Spleen (tissue), 11 donors: ENCODE measurements around the gene ATXN1. TPM values are rescaled to one million over a fixed set of nuclear protein-coding genes. Genes with fewer than 3 reads are reported as not detected.

Experiments used
- DNase-seq: peaks from one replicate; pipeline ENCODE4 v3.0.0-alpha.2; 2020
- H3K27ac ChIP-seq, 8 donors: fragments of 200-600 bp; sonication (generic) in 7 of 8; 1 replicate in 4 of 8; 2 replicates in 4 of 8; pipeline versions ENCODE4 v1.5.0 to v1.8.0; 2016 to 2021; ENCODE audit warnings: inconsistent platforms in 4 of 8, mild to moderate bottlenecking in 4 of 8, moderate library complexity in 1 of 8
- H3K27me3 ChIP-seq, 7 donors: fragments of 200-600 bp; sonication (generic) in 6 of 7; replicated peaks in 1 of 7; 1 replicate in 4 of 7; 2 replicates in 3 of 7; pipeline versions ENCODE4 v1.5.0 to v1.8.0; 2016 to 2021; ENCODE audit warnings: inconsistent platforms in 3 of 7, mild to moderate bottlenecking in 1 of 7
- H3K36me3 ChIP-seq, 6 donors: fragments of 200-600 bp; sonication (generic) in 5 of 6; 1 replicate in 4 of 6; 2 replicates in 2 of 6; pipeline versions ENCODE4 v1.5.0 to v1.8.0; 2016 to 2021; ENCODE audit warnings: inconsistent platforms in 2 of 6
- H3K4me1 ChIP-seq, 6 donors: fragments of 200-600 bp; sonication (generic) in 5 of 6; 1 replicate in 3 of 6; 2 replicates in 3 of 6; pipeline versions ENCODE4 v1.5.0 to v1.8.0; 2016 to 2021; ENCODE audit warnings: inconsistent platforms in 3 of 6
- H3K4me3 ChIP-seq, 8 donors: fragments of 200-600 bp; sonication (generic) in 7 of 8; 1 replicate in 4 of 8; 2 replicates in 4 of 8; pipeline versions ENCODE4 v1.5.0 to v1.8.0; 2016 to 2021; ENCODE audit warnings: inconsistent platforms in 4 of 8, mild to moderate bottlenecking in 4 of 8, moderate library complexity in 2 of 8
- H3K9me3 ChIP-seq, 8 donors: fragments of 200-600 bp; sonication (generic) in 7 of 8; 1 replicate in 4 of 8; 2 replicates in 4 of 8; pipeline versions ENCODE4 v1.5.0 to v1.8.0; 2016 to 2021; ENCODE audit warnings: inconsistent platforms in 4 of 8
- CTCF ChIP-seq, 11 experiments: fragments of 200-600 bp in 7 of 11; fragments of 450-650 bp in 4 of 11; sonication (generic) in 4 of 11; IDR thresholded peaks in 8 of 11; conservative IDR thresholded peaks in 3 of 11; 1 replicate in 7 of 11; 2 replicates in 4 of 11; pipeline versions ENCODE4 v1.4.0 to v1.8.0; 2016 to 2021; ENCODE audit warnings: antibody characterized with exemption in 11 of 11, inconsistent platforms in 4 of 11, mild to moderate bottlenecking in 1 of 11
- POLR2A ChIP-seq, 3 donors: fragments of 450-650 bp; IDR thresholded peaks; one replicate each; pipeline ENCODE4 v1.5.1; 2017; ENCODE audit warnings: antibody characterized with exemption in 3 of 3, mild to moderate bottlenecking in 1 of 3
- POLR2AphosphoS5 ChIP-seq, 3 donors: sonication (generic); formaldehyde crosslinking; IDR thresholded peaks; one replicate each; pipeline ENCODE4 v1.5.1; 2017; ENCODE audit warnings: antibody characterized with exemption in 3 of 3
- WGBS, 5 donors: extraction: QIAGEN DNeasy Blood & Tissue Kit in 3 of 5; methylation state at CpG; one replicate each; pipeline versions ENCODE4 v1.1.5 to v1.1.7; 2013 to 2018; 5-methylcytosine and 5-hydroxymethylcytosine counted together
- intact Hi-C: fragments of 100-400 bp; cut with DNase I; formaldehyde crosslinking; loops from one replicate; pipeline ENCODE4 v1.15.0; 2023; ENCODE audit warnings: low total_unique reads
- polyA plus RNA-seq, 3 donors: library from polyadenylated mRNA; stranded (reverse); fragments of 200-250 nt; gene quantifications; one replicate each; pipeline ENCODE4 v1.2.1, GENCODE V29; 2013
- total RNA-seq, 7 donors: library from RNA; depleted of rRNA in 3 of 7; stranded (reverse); fragments of >200 nt in 3 of 7; fragmentation: NEBNext Ultra II Directional in 4 of 7; extraction: Animal tissue kit (Norgen Biotek cat#: 25700) in 4 of 7; gene quantifications; one replicate each; pipeline versions ENCODE4 v1.1.0 to v1.2.1, GENCODE V29; 2016 to 2021
- donor health status: healthy with polysubstance abuse.
- donor health status: DM: no; HTN: no; CAD: no; lungs with moderate emphysema.
- donor health status: DM: no; HTN: no; CAD: no.
- donor health status: Bipolar disorder and iron deficiency.
- donor health status: healthy.
- donor health status: DM: no; HTN: no; CAD: no.
- donor health status: DM: yes; HTN: yes; CAD: no.

Gene ATXN1
- total and polyA plus RNA-seq, 10 donors, result 3.5 to 123 (median 73.9) TPM

- no peak for DNase-seq
- WGBS, 5 donors, result 79 to 89% (median 87%) methylated on average over 4 of the region's 4 CpGs
- Histone ChIP-seq H3K36me3 (peaks cover 0 to 10% (median 0%) of the 10 kb centered on the region in 6 donors), H3K27ac (no peak overlapping the region), H3K4me1 (peaks cover 15 to 49% (median 33%) of the 10 kb centered on the region in 6 donors), H3K27me3 (no peaks in the 10 kb centered on the region), H3K4me3 (no peak overlapping the region), H3K9me3 (no peaks in the 10 kb centered on the region)
- intact Hi-C loops, result no loop called here
- TF ChIP-seq POLR2AphosphoS5 (IDR thresholded peaks at IDR 0.05) (no peak), POLR2A (IDR thresholded peaks at IDR 0.05) (no peak), CTCF (IDR thresholded peaks at IDR 0.05 in 8 of 11, conservative IDR thresholded peaks at IDR 0.05 in 3 of 11) (no peak)
These were observed 93.8 kb downstream of the ATXN1 start for GRCh38 chr6:16667509-16667908.

GRCh38 chr6:16665992-16666391 is 95.3 kb downstream of the ATXN1 start:
- TF ChIP-seq POLR2AphosphoS5 (IDR thresholded peaks at IDR 0.05) (no peak), CTCF (IDR thresholded peaks at IDR 0.05 in 8 of 11, conservative IDR thresholded peaks at IDR 0.05 in 3 of 11) (no peak), POLR2A (IDR thresholded peaks at IDR 0.05) (no peak)
- peaks cover 0 to 15% (median 0%) of the 10 kb centered on the region in 6 donors for H3K36me3 ChIP-seq
- no peak overlapping the region for H3K27ac ChIP-seq
- no peaks in the 10 kb centered on the region for H3K27me3 ChIP-seq
- 94 to 98% (median 95%) methylated on average over 2 of the region's 2 CpGs for WGBS, 5 donors
- H3K4me3 ChIP-seq, result no peak overlapping the region
- intact Hi-C loops, result no loop called here
- DNase-seq, result no peak
- H3K9me3 ChIP-seq, result peaks cover 0 to 13% (median 12%) of the 10 kb centered on the region in 8 donors
- H3K4me1 ChIP-seq, result peaks cover 11 to 34% (median 26%) of the 10 kb centered on the region in 6 donors

GRCh38 chr6:16665182-16665581 is 96.1 kb downstream of the ATXN1 start:
- TF ChIP-seq CTCF (IDR thresholded peaks at IDR 0.05 in 8 of 11, conservative IDR thresholded peaks at IDR 0.05 in 3 of 11) (no peak), POLR2AphosphoS5 (IDR thresholded peaks at IDR 0.05) (no peak), POLR2A (IDR thresholded peaks at IDR 0.05) (no peak)
- no peak for DNase-seq
- Histone ChIP-seq H3K9me3 (peaks cover 0 to 13% (median 12%) of the 10 kb centered on the region in 8 donors), H3K27ac (no peak overlapping the region), H3K4me1 (peaks cover 4 to 33% (median 21%) of the 10 kb centered on the region in 6 donors), H3K27me3 (no peaks in the 10 kb centered on the region), H3K36me3 (peaks cover 0 to 15% (median 0%) of the 10 kb centered on the region in 6 donors), H3K4me3 (no peak overlapping the region)
- intact Hi-C loops, result no loop called here
- 72 to 92% (median 89%) methylated on average over 1 of the region's 1 CpG for WGBS, 5 donors

- intact Hi-C loops, result no loop called here
- TF ChIP-seq POLR2AphosphoS5 (IDR thresholded peaks at IDR 0.05) (no peak), CTCF (IDR thresholded peaks at IDR 0.05 in 8 of 11, conservative IDR thresholded peaks at IDR 0.05 in 3 of 11) (no peak), POLR2A (IDR thresholded peaks at IDR 0.05) (no peak)
- peaks cover 0 to 15% (median 0%) of the 10 kb centered on the region in 6 donors for H3K36me3 ChIP-seq
- no peaks in the 10 kb centered on the region for H3K27me3 ChIP-seq
- H3K4me1 ChIP-seq, result peaks cover 5 to 33% (median 21%) of the 10 kb centered on the region in 6 donors
- H3K27ac ChIP-seq, result no peak overlapping the region
- no peak for DNase-seq
- no peak overlapping the region for H3K4me3 ChIP-seq
- H3K9me3 ChIP-seq, result peaks cover 0 to 13% (median 12%) of the 10 kb centered on the region in 8 donors
- WGBS, 5 donors, result 84 to 98% (median 96%) methylated on average over 1 of the region's 1 CpG
These were observed 97.4 kb downstream of the ATXN1 start for GRCh38 chr6:16663901-16664300.
